ENCODE measurements around the gene RERE. TPM values are rescaled to one million over a fixed set of nuclear protein-coding genes. Genes with fewer than 3 reads are reported as not detected.
A peak's percentile ranks its signal among the peaks of the same experiment; 100 is the strongest.

Gene RERE
- polyA plus RNA-seq, 1 of the 3 experiments (the other 2 are of a cell fraction): 8.1 TPM

GRCh38 chr1:8670371-8670818, 147.0 kb downstream of the RERE start:
- Histone ChIP-seq H3K4me1 (ENCODE audit: control insufficient read depth in 1 of 2, insufficient read depth in 2 of 2, low read depth in 1 of 2, low read length in 1 of 2) (peaks cover 34 to 59% of the 10 kb centered on the region in 2 experiments), H3K4me3 (ENCODE audit: low read depth in 2 of 2, low read length in 1 of 2) (no peak overlapping the region), H3K9me2 (no peaks in the 10 kb centered on the region), H2AFZ (ENCODE audit: low read depth) (no peak overlapping the region), H3K9ac (no peak overlapping the region), H3K79me2 (ENCODE audit: insufficient read depth) (peaks cover 73% of the 10 kb centered on the region), H3F3A (replicated peaks; ENCODE audit: insufficient read depth) (peaks cover 3% of the 10 kb centered on the region), H3K4me2 (peak overlapping the region; percentile 25; the same call in 1 of the 2 replicates), H3K27me3 (ENCODE audit: insufficient read depth) (no peaks in the 10 kb centered on the region), H3K9me3 (no peaks in the 10 kb centered on the region), H3K36me3 (replicated peaks in 1 of 2; ENCODE audit: control insufficient read depth in 1 of 2, insufficient read depth in 2 of 2, low read length in 1 of 2) (no peaks in the 10 kb centered on the region), H3K27ac (ENCODE audit: low read depth in 2 of 2, low read length in 1 of 2) (peak overlapping the region; percentile 47 to 56), H4K20me1 (ENCODE audit: insufficient read depth) (peaks cover 59% of the 10 kb centered on the region)
- 43% methylated on average over 2 of the region's 2 CpGs for WGBS (ENCODE audit: low lambda C conversion rate)
- TF ChIP-seq MEF2A (IDR thresholded peaks at IDR 0.05; ENCODE audit: borderline replicate concordance, low read depth) (no peak), RFX5 (IDR thresholded peaks at IDR 0.05; ENCODE audit: low read length) (no peak), RCOR1 (IDR thresholded peaks at IDR 0.05; ENCODE audit: low read length) (no peak), FOSL2 (IDR thresholded peaks at IDR 0.05; ENCODE audit: borderline replicate concordance, low read depth) (no peak), FOXJ3 (CRISPR knock-in tag; IDR thresholded peaks at IDR 0.05) (no peak), YY1 (IDR thresholded peaks at IDR 0.05; ENCODE audit: low read depth) (no peak), GABPA (IDR thresholded peaks at IDR 0.05; ENCODE audit: low read depth) (no peak), TEAD4 (IDR thresholded peaks at IDR 0.05; ENCODE audit: borderline replicate concordance, insufficient read depth) (no peak)
- ChIA-PET POLR2A (interaction anchor here (1.3 kb wide), 1 partner anchor 178 kb away, joined by 3 read pairs; no protein-coding TSS in a partner anchor), CTCF (interaction anchor here (0.6 to 8.6 kb wide), 20 partner anchors 9 to 178 kb away, joined by 3 to 65 read pairs (median 6); no protein-coding TSS in a partner anchor)
- no peak for DNase-seq

GRCh38 chr1:8669606-8670335, 147.7 kb downstream of the RERE start:
- POLR2A ChIA-PET: interaction anchor here (1.3 kb wide), 1 partner anchor 179 kb away, joined by 3 read pairs; no protein-coding TSS in a partner anchor

More at GRCh38 chr1:8669606-8670335, 147.7 kb downstream of the RERE start:
- H3F3A ChIP-seq (replicated peaks; ENCODE audit: insufficient read depth): no peaks in the 10 kb centered on the region
- 0 out of 2 replicates have a peak overlapping the region, but pooled peaks have one; percentile 25 for H3K4me2 ChIP-seq
- H3K4me3 ChIP-seq (ENCODE audit: low read depth in 2 of 2, low read length in 1 of 2): no peak overlapping the region
- no peak overlapping the region for H3K9ac ChIP-seq
- H3K9me3 ChIP-seq: no peaks in the 10 kb centered on the region
- WGBS (ENCODE audit: low lambda C conversion rate): 89% methylated on average over 4 of the region's 4 CpGs
- CTCF ChIA-PET: interaction anchor here (0.8 to 8.6 kb wide), 13 partner anchors 9 to 262 kb away, joined by 3 to 65 read pairs (median 4); no protein-coding TSS in a partner anchor
- no peaks in the 10 kb centered on the region for H3K27me3 ChIP-seq (ENCODE audit: insufficient read depth)
- H3K9me2 ChIP-seq: no peaks in the 10 kb centered on the region
- peak overlapping the region; percentile 47 to 56; a peak in 3 of 4 replicates for H3K27ac ChIP-seq (ENCODE audit: low read depth in 2 of 2, low read length in 1 of 2)
- H3K36me3 ChIP-seq (replicated peaks in 1 of 2; ENCODE audit: control insufficient read depth in 1 of 2, insufficient read depth in 2 of 2, low read length in 1 of 2): no peaks in the 10 kb centered on the region
- H2AFZ ChIP-seq (ENCODE audit: low read depth): no peak overlapping the region
- no peak for TF ChIP-seq MAX (IDR thresholded peaks at IDR 0.05; ENCODE audit: low read depth)
- no peak for DNase-seq
- peaks cover 34 to 60% of the 10 kb centered on the region in 2 experiments for H3K4me1 ChIP-seq (ENCODE audit: control insufficient read depth in 1 of 2, insufficient read depth in 2 of 2, low read depth in 1 of 2, low read length in 1 of 2)
- peaks cover 78% of the 10 kb centered on the region for H3K79me2 ChIP-seq (ENCODE audit: insufficient read depth)
- peaks cover 56% of the 10 kb centered on the region for H4K20me1 ChIP-seq (ENCODE audit: insufficient read depth)

Data from SK-N-SH (cell line).